ENCODE results near the gene RPS6KC1. TPM values are rescaled to one million over a fixed set of nuclear protein-coding genes. Genes with fewer than 3 reads are reported as not detected.
A peak's percentile ranks its signal among the peaks of the same experiment; 100 is the strongest.
"Not testable (repeated sequence)": the region's sequence is repeated elsewhere in the genome, so short reads cannot be mapped to it uniquely, and the experiment has no call there.

RPS6KC1 gene
- polyA plus RNA-seq, 3 donors = 8.9 to 16.0 (median 11.4) TPM

DNA sequence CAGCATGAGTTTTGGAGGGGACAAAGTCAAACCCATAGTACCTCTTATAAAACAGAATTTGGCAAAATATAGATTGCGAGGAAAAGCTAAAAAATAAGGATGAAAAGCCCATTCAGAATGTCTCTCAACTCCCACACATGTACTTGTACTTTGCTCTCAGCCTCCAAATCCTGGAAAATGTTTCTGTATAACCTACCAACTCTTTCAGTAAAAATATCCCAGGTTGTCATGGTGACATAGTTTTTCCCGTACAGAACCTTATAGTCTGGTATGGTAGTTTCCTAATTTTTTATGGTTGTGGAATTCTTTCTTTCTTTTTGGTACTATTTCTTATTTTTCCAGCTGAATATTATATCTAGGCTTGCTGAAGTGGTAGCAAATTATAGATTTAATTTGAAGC lies 15.5 kb upstream of the RPS6KC1 start:
- Mint-ChIP-seq H3K27me3 (ENCODE audit: low read depth in 3 of 3) (peaks cover 6 to 12% (median 8%) of the 10 kb centered on the region in 3 donors), H3K4me3 (no peak overlapping the region), H3K27ac (no peak overlapping the region), H3K36me3 (no peaks in the 10 kb centered on the region), H3K4me1 (no peaks in the 10 kb centered on the region), H3K9me3 (peaks cover 1 to 9% (median 4%) of the 10 kb centered on the region in 7 donors)
- DNase-seq = no peak
- H2AFZ ChIP-seq (ENCODE audit: insufficient read depth, low read depth, low read length, poor library complexity, severe bottlenecking) = no peak overlapping the region
- H3K27ac ChIP-seq (ENCODE audit: low read depth in 1 of 2, low read length in 2 of 2) = no peak overlapping the region
- TF ChIP-seq, protein P1, sequence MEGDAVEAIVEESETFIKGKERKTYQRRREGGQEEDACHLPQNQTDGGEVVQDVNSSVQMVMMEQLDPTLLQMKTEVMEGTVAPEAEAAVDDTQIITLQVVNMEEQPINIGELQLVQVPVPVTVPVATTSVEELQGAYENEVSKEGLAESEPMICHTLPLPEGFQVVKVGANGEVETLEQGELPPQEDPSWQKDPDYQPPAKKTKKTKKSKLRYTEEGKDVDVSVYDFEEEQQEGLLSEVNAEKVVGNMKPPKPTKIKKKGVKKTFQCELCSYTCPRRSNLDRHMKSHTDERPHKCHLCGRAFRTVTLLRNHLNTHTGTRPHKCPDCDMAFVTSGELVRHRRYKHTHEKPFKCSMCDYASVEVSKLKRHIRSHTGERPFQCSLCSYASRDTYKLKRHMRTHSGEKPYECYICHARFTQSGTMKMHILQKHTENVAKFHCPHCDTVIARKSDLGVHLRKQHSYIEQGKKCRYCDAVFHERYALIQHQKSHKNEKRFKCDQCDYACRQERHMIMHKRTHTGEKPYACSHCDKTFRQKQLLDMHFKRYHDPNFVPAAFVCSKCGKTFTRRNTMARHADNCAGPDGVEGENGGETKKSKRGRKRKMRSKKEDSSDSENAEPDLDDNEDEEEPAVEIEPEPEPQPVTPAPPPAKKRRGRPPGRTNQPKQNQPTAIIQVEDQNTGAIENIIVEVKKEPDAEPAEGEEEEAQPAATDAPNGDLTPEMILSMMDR (IDR thresholded peaks at IDR 0.05) = no peak
- no peaks in the 10 kb centered on the region for H3K27me3 ChIP-seq (ENCODE audit: control insufficient read depth in 2 of 2, insufficient read depth in 2 of 2, low read length in 2 of 2)
- no CpG with 5 or more reads among the region's 2 CpGs for WGBS (ENCODE audit: insufficient coverage)
- H3K4me1 ChIP-seq (ENCODE audit: control insufficient read depth in 1 of 2, insufficient read depth in 2 of 2, low read length in 2 of 2) = no peaks in the 10 kb centered on the region
- no peaks in the 10 kb centered on the region for H3K79me2 ChIP-seq (ENCODE audit: insufficient read depth, low read length)
- H3K4me2 ChIP-seq (replicated peaks; ENCODE audit: extremely low read depth, low read length, poor library complexity, severe bottlenecking) = no peak overlapping the region
- intact Hi-C loops (cut with micrococcal nuclease) = no loop called here
- H3K9me3 ChIP-seq (replicated peaks in 1 of 2; ENCODE audit: control insufficient read depth in 1 of 2, insufficient read depth in 1 of 2, low read length in 2 of 2) = peaks cover 0 to 4% of the 10 kb centered on the region in 2 donors
- H3K4me3 ChIP-seq (replicated peaks in 1 of 3; ENCODE audit: low read depth in 2 of 3, low read length in 3 of 3) = no peak overlapping the region
- no peaks in the 10 kb centered on the region for H4K20me1 ChIP-seq (ENCODE audit: insufficient read depth, low read length)
- H3K9ac ChIP-seq (ENCODE audit: insufficient read depth, low read length, poor library complexity, severe bottlenecking) = no peak overlapping the region
- no peaks in the 10 kb centered on the region for H3K36me3 ChIP-seq (replicated peaks in 1 of 2; ENCODE audit: control insufficient read depth in 1 of 2, insufficient read depth in 2 of 2, low read length in 2 of 2)

DNA sequence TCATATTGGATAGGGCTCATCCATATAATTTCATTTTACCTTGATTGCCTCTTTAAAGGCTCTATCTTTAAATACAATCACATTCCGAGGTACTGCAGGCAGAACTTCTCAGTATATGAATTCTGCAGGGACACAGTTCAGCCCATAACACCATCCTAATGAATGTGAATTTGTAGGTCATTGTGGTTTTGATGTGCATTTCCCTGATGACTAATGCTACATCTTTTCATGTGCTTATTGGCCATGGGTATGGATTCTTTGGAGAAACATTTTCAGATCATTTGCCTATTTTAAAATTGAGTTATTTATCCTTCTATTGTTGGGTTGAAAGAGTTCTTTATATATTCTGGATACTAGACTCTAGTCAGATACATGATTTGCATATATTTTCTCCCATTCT lies 9.6 kb upstream of the RPS6KC1 start:
- TF ChIP-seq, protein P1 (IDR thresholded peaks at IDR 0.05) = no peak
- Mint-ChIP-seq H3K4me1 (no peaks in the 10 kb centered on the region), H3K4me3 (no peak overlapping the region), H3K9me3 (peaks cover 0 to 5% (median 1%) of the 10 kb centered on the region in 7 donors), H3K27ac (no peak overlapping the region), H3K27me3 (ENCODE audit: low read depth in 3 of 3) (peaks cover 0 to 5% (median 0%) of the 10 kb centered on the region in 3 donors), H3K36me3 (no peaks in the 10 kb centered on the region)
- Histone ChIP-seq H3K36me3 (replicated peaks in 1 of 2; ENCODE audit: control insufficient read depth in 1 of 2, insufficient read depth in 2 of 2, low read length in 2 of 2) (no peaks in the 10 kb centered on the region), H3K27ac (ENCODE audit: low read depth in 1 of 2, low read length in 2 of 2) (no peak overlapping the region), H3K4me3 (replicated peaks in 1 of 3; ENCODE audit: low read depth in 2 of 3, low read length in 3 of 3) (no peak overlapping the region), H3K79me2 (ENCODE audit: insufficient read depth, low read length) (no peaks in the 10 kb centered on the region), H3K4me1 (ENCODE audit: control insufficient read depth in 1 of 2, insufficient read depth in 2 of 2, low read length in 2 of 2) (no peaks in the 10 kb centered on the region), H3K9me3 (replicated peaks in 1 of 2; ENCODE audit: control insufficient read depth in 1 of 2, insufficient read depth in 1 of 2, low read length in 2 of 2) (no peaks in the 10 kb centered on the region), H3K9ac (ENCODE audit: insufficient read depth, low read length, poor library complexity, severe bottlenecking) (no peak overlapping the region), H3K4me2 (replicated peaks; ENCODE audit: extremely low read depth, low read length, poor library complexity, severe bottlenecking) (no peak overlapping the region), H2AFZ (ENCODE audit: insufficient read depth, low read depth, low read length, poor library complexity, severe bottlenecking) (no peak overlapping the region), H4K20me1 (ENCODE audit: insufficient read depth, low read length) (no peaks in the 10 kb centered on the region), H3K27me3 (ENCODE audit: control insufficient read depth in 2 of 2, insufficient read depth in 2 of 2, low read length in 2 of 2) (no peaks in the 10 kb centered on the region)
- intact Hi-C loops (cut with micrococcal nuclease) = no loop called here
- peak in 1 of 3 donors; percentile 7 for DNase-seq
- no CpG with 5 or more reads among the region's 1 CpG for WGBS (ENCODE audit: insufficient coverage)

- H3K27ac Mint-ChIP-seq = not testable (repeated sequence)
Measured at GRCh38 chr1:213045321-213046226, 5.5 kb upstream of the RPS6KC1 start.

More at GRCh38 chr1:213045321-213046226, 5.5 kb upstream of the RPS6KC1 start:
- 100% methylated on average over 3 of the region's 13 CpGs for WGBS (ENCODE audit: insufficient coverage)
- H3K27ac ChIP-seq (ENCODE audit: low read depth in 1 of 2, low read length in 2 of 2); H3K4me2 ChIP-seq (replicated peaks; ENCODE audit: extremely low read depth, low read length, poor library complexity, severe bottlenecking); H3K9me3 ChIP-seq (replicated peaks in 1 of 2; ENCODE audit: control insufficient read depth in 1 of 2, insufficient read depth in 1 of 2, low read length in 2 of 2); DNase-seq; H3K36me3 Mint-ChIP-seq; H3K27me3 Mint-ChIP-seq (ENCODE audit: low read depth in 3 of 3); H3K27me3 ChIP-seq (ENCODE audit: control insufficient read depth in 2 of 2, insufficient read depth in 2 of 2, low read length in 2 of 2); H4K20me1 ChIP-seq (ENCODE audit: insufficient read depth, low read length); intact Hi-C loops (cut with micrococcal nuclease); H3K79me2 ChIP-seq (ENCODE audit: insufficient read depth, low read length); H3K36me3 ChIP-seq (replicated peaks in 1 of 2; ENCODE audit: control insufficient read depth in 1 of 2, insufficient read depth in 2 of 2, low read length in 2 of 2); H2AFZ ChIP-seq (ENCODE audit: insufficient read depth, low read depth, low read length, poor library complexity, severe bottlenecking); H3K4me3 Mint-ChIP-seq; H3K9me3 Mint-ChIP-seq; H3K4me3 ChIP-seq (replicated peaks in 1 of 3; ENCODE audit: low read depth in 2 of 3, low read length in 3 of 3); H3K9ac ChIP-seq (ENCODE audit: insufficient read depth, low read length, poor library complexity, severe bottlenecking): not testable (repeated sequence)
- peaks cover 11 to 18% of the 10 kb centered on the region in 2 donors for H3K4me1 ChIP-seq (ENCODE audit: control insufficient read depth in 1 of 2, insufficient read depth in 2 of 2, low read length in 2 of 2)
- peaks cover 17% of the 10 kb centered on the region for H3K4me1 Mint-ChIP-seq
